ENCODE data around the gene HRK.

The HRK gene

GRCh38 chr12:116881325-116881876, at the start of gene HRK:
HRK (minus strand) TSS chr12:116881441; CDS start chr12:116881307, 134 bp downstream.
- no peak within 1 kb of the TSS for H3K27ac ChIP-seq (ENCODE audit: low read depth, low read length)
- H3K27me3 ChIP-seq (ENCODE audit: control insufficient read depth, insufficient read depth, low read length) = peaks cover 25% of the 10 kb centered on the region
- H3K4me1 ChIP-seq (ENCODE audit: control insufficient read depth, insufficient read depth, low read length) = peaks cover 6% of the 10 kb centered on the region
- no peak within 1 kb of the TSS for H3K9ac ChIP-seq (ENCODE audit: low read length)
- no peaks in the 10 kb centered on the region for H3K36me3 ChIP-seq (ENCODE audit: control insufficient read depth, insufficient read depth, low read length)
- H3K4me3 ChIP-seq (ENCODE audit: low read length) = peak within 1 kb of the TSS; percentile 44

- Histone ChIP-seq H3K4me3 (ENCODE audit: low read length) (no peak overlapping the region), H3K4me1 (ENCODE audit: control insufficient read depth, insufficient read depth, low read length) (peaks cover 12% of the 10 kb centered on the region), H3K9ac (ENCODE audit: low read length) (no peak overlapping the region), H3K27ac (ENCODE audit: low read depth, low read length) (no peak overlapping the region), H3K36me3 (ENCODE audit: control insufficient read depth, insufficient read depth, low read length) (no peaks in the 10 kb centered on the region), H3K27me3 (ENCODE audit: control insufficient read depth, insufficient read depth, low read length) (no peaks in the 10 kb centered on the region)
Measured at GRCh38 chr12:116929885-116930284, 48.6 kb upstream of the HRK start.

- peaks cover 11% of the 10 kb centered on the region for H3K4me1 ChIP-seq (ENCODE audit: control insufficient read depth, insufficient read depth, low read length)
- H3K27ac ChIP-seq (ENCODE audit: low read depth, low read length) = no peak overlapping the region
- no peak overlapping the region for H3K9ac ChIP-seq (ENCODE audit: low read length)
- H3K4me3 ChIP-seq (ENCODE audit: low read length) = no peak overlapping the region
- H3K36me3 ChIP-seq (ENCODE audit: control insufficient read depth, insufficient read depth, low read length) = no peaks in the 10 kb centered on the region
- H3K27me3 ChIP-seq (ENCODE audit: control insufficient read depth, insufficient read depth, low read length) = no peaks in the 10 kb centered on the region
Measured at GRCh38 chr12:116928504-116928903, 47.3 kb upstream of the HRK start.

DNA sequence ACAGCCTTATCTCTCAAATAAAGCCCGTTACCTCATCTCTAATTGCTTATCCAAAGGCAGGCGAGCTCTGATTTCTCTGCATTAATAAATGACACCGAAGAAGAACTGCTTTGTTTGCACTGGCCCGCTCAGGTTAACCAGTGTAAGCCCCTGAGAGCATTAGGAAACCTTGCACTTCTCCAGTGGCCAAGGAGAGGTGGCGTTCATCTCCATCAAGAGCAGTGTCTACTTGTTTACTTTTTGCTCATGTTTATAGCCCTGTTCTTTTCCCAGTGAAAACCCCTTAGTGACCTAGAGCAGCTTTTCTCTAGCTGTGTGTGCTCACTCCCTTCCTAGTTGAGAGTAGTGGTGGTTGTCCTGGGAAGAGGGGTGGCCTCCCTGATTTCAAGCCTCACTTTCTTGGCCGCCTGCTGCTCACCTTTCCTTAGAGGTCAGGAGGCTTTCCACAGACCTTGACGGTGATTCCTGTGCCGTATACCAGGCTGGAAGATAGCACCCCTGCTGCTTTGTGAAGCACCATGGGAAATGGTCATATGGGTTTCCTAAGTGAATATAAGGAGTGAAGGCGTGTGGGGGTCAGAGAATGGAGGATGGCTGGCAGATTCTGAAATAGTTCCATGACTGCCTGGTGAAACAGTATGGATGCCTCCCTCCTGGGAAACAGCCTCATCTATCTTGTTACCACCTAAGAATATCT, 46.2 kb upstream of the HRK start:
- H3K36me3 ChIP-seq (ENCODE audit: control insufficient read depth, insufficient read depth, low read length) = no peaks in the 10 kb centered on the region
- H3K4me3 ChIP-seq (ENCODE audit: low read length) = no peak overlapping the region
- peaks cover 9% of the 10 kb centered on the region for H3K4me1 ChIP-seq (ENCODE audit: control insufficient read depth, insufficient read depth, low read length)
- no peak overlapping the region for H3K27ac ChIP-seq (ENCODE audit: low read depth, low read length)
- H3K27me3 ChIP-seq (ENCODE audit: control insufficient read depth, insufficient read depth, low read length) = no peaks in the 10 kb centered on the region
- H3K9ac ChIP-seq (ENCODE audit: low read length) = no peak overlapping the region

GRCh38 chr12:116926283-116927243, 45.3 kb upstream of the HRK start:
- Histone ChIP-seq H3K4me3 (ENCODE audit: low read length) (no peak overlapping the region), H3K27me3 (ENCODE audit: control insufficient read depth, insufficient read depth, low read length) (no peaks in the 10 kb centered on the region), H3K27ac (ENCODE audit: low read depth, low read length) (no peak overlapping the region), H3K36me3 (ENCODE audit: control insufficient read depth, insufficient read depth, low read length) (no peaks in the 10 kb centered on the region), H3K4me1 (ENCODE audit: control insufficient read depth, insufficient read depth, low read length) (peaks cover 9% of the 10 kb centered on the region), H3K9ac (ENCODE audit: low read length) (no peak overlapping the region)

- Histone ChIP-seq H3K36me3 (ENCODE audit: control insufficient read depth, insufficient read depth, low read length) (no peaks in the 10 kb centered on the region), H3K27me3 (ENCODE audit: control insufficient read depth, insufficient read depth, low read length) (no peaks in the 10 kb centered on the region), H3K4me1 (ENCODE audit: control insufficient read depth, insufficient read depth, low read length) (peaks cover 9% of the 10 kb centered on the region), H3K9ac (ENCODE audit: low read length) (no peak overlapping the region), H3K4me3 (ENCODE audit: low read length) (no peak overlapping the region), H3K27ac (ENCODE audit: low read depth, low read length) (no peak overlapping the region)
Measured at GRCh38 chr12:116924558-116925453, 43.6 kb upstream of the HRK start.

DNA sequence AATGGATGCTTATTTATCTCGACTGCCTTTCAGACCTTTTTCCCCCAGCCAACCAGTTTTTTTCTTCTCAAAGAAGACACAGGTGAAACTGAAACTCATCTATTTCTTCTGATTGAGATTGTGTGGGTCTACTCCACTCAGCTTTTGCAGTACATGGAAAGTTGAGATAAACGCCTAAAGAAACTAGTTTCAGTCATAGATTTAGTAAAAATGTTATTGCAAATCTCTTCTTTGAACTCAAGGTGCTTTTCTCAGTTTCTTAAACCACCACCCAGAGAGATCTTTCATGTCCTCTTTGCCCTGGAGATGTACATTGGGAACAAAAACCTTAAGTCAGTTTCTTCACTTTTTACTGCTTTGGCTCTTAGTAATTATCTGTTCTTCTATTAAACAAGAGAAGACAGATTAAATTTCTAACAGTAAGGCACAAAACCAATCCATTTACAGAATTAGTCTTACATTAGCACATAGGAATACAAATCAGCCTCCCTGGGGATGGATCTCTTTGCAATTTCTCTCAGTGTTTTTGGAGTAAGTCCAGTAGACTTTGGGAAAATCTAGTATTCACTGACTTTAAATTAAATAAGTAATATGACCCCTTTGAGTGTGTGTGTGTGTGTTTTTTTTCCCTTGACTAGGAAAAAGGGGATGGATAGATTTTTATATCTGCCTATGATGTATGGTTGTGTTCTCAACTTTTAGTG, 41.1 kb upstream of the HRK start:
- Histone ChIP-seq H3K4me3 (ENCODE audit: low read length) (no peak overlapping the region), H3K4me1 (ENCODE audit: control insufficient read depth, insufficient read depth, low read length) (peaks cover 6% of the 10 kb centered on the region), H3K27me3 (ENCODE audit: control insufficient read depth, insufficient read depth, low read length) (no peaks in the 10 kb centered on the region), H3K27ac (ENCODE audit: low read depth, low read length) (no peak overlapping the region), H3K9ac (ENCODE audit: low read length) (no peak overlapping the region), H3K36me3 (ENCODE audit: control insufficient read depth, insufficient read depth, low read length) (no peaks in the 10 kb centered on the region)

DNA sequence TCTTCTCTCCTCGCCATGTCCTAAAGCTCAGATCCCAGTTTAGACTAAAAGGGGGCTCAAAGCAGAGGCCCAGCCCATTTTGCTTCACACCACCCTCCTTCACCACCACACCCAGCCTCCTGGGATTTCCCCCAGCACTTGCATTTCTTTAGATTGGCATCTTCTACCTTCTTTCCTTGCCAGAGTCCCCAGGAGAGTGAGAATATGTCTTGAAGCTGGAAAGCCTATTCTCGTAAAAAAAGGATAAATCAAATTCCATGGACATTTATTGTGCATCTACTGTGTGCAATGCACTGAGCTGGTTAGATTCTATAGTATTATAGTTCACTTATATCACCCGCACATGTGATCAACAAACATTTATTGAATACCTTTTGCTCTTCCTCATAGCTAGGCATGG, 39.7 kb upstream of the HRK start:
- Histone ChIP-seq H3K27ac (ENCODE audit: low read depth, low read length) (no peak overlapping the region), H3K36me3 (ENCODE audit: control insufficient read depth, insufficient read depth, low read length) (no peaks in the 10 kb centered on the region), H3K4me3 (ENCODE audit: low read length) (no peak overlapping the region), H3K9ac (ENCODE audit: low read length) (no peak overlapping the region), H3K4me1 (ENCODE audit: control insufficient read depth, insufficient read depth, low read length) (no peaks in the 10 kb centered on the region), H3K27me3 (ENCODE audit: control insufficient read depth, insufficient read depth, low read length) (no peaks in the 10 kb centered on the region)

DNA sequence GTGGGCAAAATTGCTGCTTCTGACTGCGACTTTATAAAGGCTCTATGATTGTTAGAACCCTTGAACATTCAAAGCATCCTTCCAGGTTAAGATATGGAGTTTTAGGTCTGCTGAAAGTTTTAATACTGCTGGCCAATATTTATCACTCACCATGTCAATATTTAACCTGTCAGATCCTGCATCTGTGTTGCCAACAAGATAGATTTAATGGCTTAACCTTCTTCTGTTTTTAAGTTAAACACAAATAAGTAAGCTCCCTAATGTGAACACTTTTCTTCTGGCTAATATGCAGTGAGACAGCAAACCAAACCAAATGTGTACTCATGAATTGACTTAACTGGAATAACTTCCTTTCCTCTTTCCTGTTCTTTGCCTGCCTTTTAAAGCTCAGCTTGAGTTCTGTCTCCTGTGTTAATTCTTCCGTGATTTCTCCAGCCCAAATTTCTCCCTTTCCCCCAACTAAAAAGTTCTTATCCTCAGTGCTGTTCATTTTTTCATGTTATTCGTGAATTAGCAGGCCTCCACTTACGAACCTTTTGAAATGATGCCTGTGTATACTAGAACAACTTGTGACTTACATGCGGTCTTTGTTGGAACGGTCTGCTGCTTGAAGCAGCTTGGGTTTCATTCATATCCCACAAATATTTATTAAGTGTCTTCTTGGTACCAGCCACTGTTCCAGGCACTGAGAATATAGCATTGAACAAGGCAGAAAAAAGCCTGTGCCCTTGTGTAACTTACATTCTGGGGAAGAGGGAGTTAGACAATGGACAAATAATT, 38.7 kb upstream of the HRK start:
- Histone ChIP-seq H3K4me1 (ENCODE audit: control insufficient read depth, insufficient read depth, low read length) (no peaks in the 10 kb centered on the region), H3K9ac (ENCODE audit: low read length) (no peak overlapping the region), H3K36me3 (ENCODE audit: control insufficient read depth, insufficient read depth, low read length) (no peaks in the 10 kb centered on the region), H3K27me3 (ENCODE audit: control insufficient read depth, insufficient read depth, low read length) (no peaks in the 10 kb centered on the region), H3K4me3 (ENCODE audit: low read length) (no peak overlapping the region), H3K27ac (ENCODE audit: low read depth, low read length) (no peak overlapping the region)

- no peaks in the 10 kb centered on the region for H3K36me3 ChIP-seq (ENCODE audit: control insufficient read depth, insufficient read depth, low read length)
- H3K27ac ChIP-seq (ENCODE audit: low read depth, low read length) = no peak overlapping the region
- H3K27me3 ChIP-seq (ENCODE audit: control insufficient read depth, insufficient read depth, low read length) = no peaks in the 10 kb centered on the region
- no peaks in the 10 kb centered on the region for H3K4me1 ChIP-seq (ENCODE audit: control insufficient read depth, insufficient read depth, low read length)
- H3K4me3 ChIP-seq (ENCODE audit: low read length) = no peak overlapping the region
- no peak overlapping the region for H3K9ac ChIP-seq (ENCODE audit: low read length)
Measured at GRCh38 chr12:116919247-116919661, 38.0 kb upstream of the HRK start.

GRCh38 chr12:116918464-116918863, 37.2 kb upstream of the HRK start:
- no peak overlapping the region for H3K27ac ChIP-seq (ENCODE audit: low read depth, low read length)
- H3K27me3 ChIP-seq (ENCODE audit: control insufficient read depth, insufficient read depth, low read length) = no peaks in the 10 kb centered on the region
- no peaks in the 10 kb centered on the region for H3K36me3 ChIP-seq (ENCODE audit: control insufficient read depth, insufficient read depth, low read length)
- no peak overlapping the region for H3K9ac ChIP-seq (ENCODE audit: low read length)
- H3K4me1 ChIP-seq (ENCODE audit: control insufficient read depth, insufficient read depth, low read length) = no peaks in the 10 kb centered on the region
- no peak overlapping the region for H3K4me3 ChIP-seq (ENCODE audit: low read length)

Data from rectal smooth muscle tissue (tissue), 1 donor.